Gastrocnemius medialis (tissue), 4 donors: ENCODE measurements around the gene PPP6R2. TPM values are rescaled to one million over a fixed set of nuclear protein-coding genes. Genes with fewer than 3 reads are reported as not detected.

ENCODE experiments used
- ATAC-seq, 2 donors: fragments of 150-250 bp; one replicate each; pipeline ENCODE4 v1.9.1; 2016
- DNase-seq, 2 donors: peaks; one replicate each; pipeline ENCODE4 v3.0.0-alpha.2; 2019
- H3K27ac ChIP-seq, 4 donors: fragments of 200-600 bp; sonication (generic); 1 replicate in 1 of 4; 2 replicates in 3 of 4; pipeline ENCODE4 v1.5.1; 2016 to 2018; ENCODE audit warnings: mild to moderate bottlenecking in 2 of 4, moderate library complexity in 1 of 4
- H3K27me3 ChIP-seq, 3 donors: fragments of 200-600 bp; sonication (generic) in 2 of 3; 1 replicate in 1 of 3; 2 replicates in 2 of 3; pipeline versions ENCODE4 v1.5.1 to v1.6.0; 2016 to 2019; ENCODE audit warnings: mild to moderate bottlenecking in 1 of 3, moderate library complexity in 1 of 3
- H3K36me3 ChIP-seq, 2 donors: fragments of 200-600 bp; sonication (generic) in 1 of 2; one replicate each; pipeline ENCODE4 v1.5.1; 2017 to 2018
- H3K4me1 ChIP-seq, 2 donors: fragments of 200-600 bp; sonication (generic) in 1 of 2; one replicate each; pipeline ENCODE4 v1.5.1; 2016 to 2017; ENCODE audit warnings: mild to moderate bottlenecking in 2 of 2
- H3K4me3 ChIP-seq, 4 donors: fragments of 200-600 bp; sonication (generic) in 3 of 4; 1 replicate in 1 of 4; 2 replicates in 3 of 4; pipeline ENCODE4 v1.5.1; 2016 to 2019; ENCODE audit warnings: mild to moderate bottlenecking in 2 of 4
- H3K9me3 ChIP-seq, 3 donors: fragments of 200-600 bp; sonication (generic) in 2 of 3; 1 replicate in 1 of 3; 2 replicates in 2 of 3; pipeline ENCODE4 v1.5.1; 2016 to 2019
- CTCF ChIP-seq, 5 experiments: fragments of 450-650 bp in 3 of 5; fragments of 200-600 bp in 2 of 5; sonication (generic) in 2 of 5; IDR thresholded peaks in 4 of 5; conservative IDR thresholded peaks in 1 of 5; 1 replicate in 4 of 5; 2 replicates in 1 of 5; pipeline ENCODE4 v1.5.1; 2016 to 2019; ENCODE audit warnings: antibody characterized with exemption in 5 of 5, mild to moderate bottlenecking in 3 of 5, moderate library complexity in 3 of 5
- POLR2A ChIP-seq, 2 donors: fragments of 450-650 bp; IDR thresholded peaks; one replicate each; pipeline ENCODE4 v1.6.1; 2017; ENCODE audit warnings: antibody characterized with exemption in 2 of 2, mild to moderate bottlenecking in 2 of 2, moderate library complexity in 2 of 2
- in situ Hi-C, 4 donors: fragments of 200-750 bp; cut with MboI; loops; one replicate each; pipeline versions ENCODE4 v1.15.0 to v1.8.0; 2017; ENCODE audit warnings: low sequenced_read_pairs in 4 of 4
- intact Hi-C: fragments of 100-400 bp; cut with DNase I; formaldehyde crosslinking; loops from one replicate; pipeline ENCODE4 v1.15.1; 2023; ENCODE audit warnings: low total_unique reads
- total RNA-seq, 4 donors: library from RNA; depleted of rRNA; stranded (reverse); fragments of >200 nt; gene quantifications; one replicate each; pipeline versions ENCODE4 v1.1.0 to v1.2.3, GENCODE V29; 2016

The PPP6R2 gene
- total RNA-seq, 4 donors from 2014 or later, result 55.7 to 96.2 (median 74.1) TPM

DNA sequence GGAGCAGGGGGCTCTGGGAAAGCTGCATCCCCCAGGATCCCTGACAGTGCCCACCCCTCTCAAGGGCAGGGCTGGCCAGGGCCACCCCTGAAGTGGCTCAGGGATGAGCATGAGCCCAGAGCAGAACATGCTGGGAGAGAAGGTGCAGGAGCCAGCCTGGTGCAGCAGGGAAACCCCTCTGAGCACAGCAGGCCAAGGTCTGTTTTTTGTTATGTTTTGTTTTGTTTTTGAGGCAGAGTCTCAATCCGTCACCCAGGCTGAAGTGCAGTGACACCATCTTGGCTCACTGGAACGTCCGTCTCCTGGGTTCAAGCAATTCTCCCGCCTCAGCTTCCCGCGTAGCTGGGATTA is 132.5 kb downstream of the PPP6R2 start:
- Histone ChIP-seq H3K27ac (peak overlapping the region; percentile 77 to 88 (median 86)), H3K27me3 (peaks cover 10 to 13% (median 12%) of the 10 kb centered on the region in 3 donors), H3K4me1 (peaks cover 37 to 40% of the 10 kb centered on the region in 2 donors), H3K4me3 (peak overlapping the region; percentile 66 to 95 (median 74)), H3K36me3 (no peaks in the 10 kb centered on the region), H3K9me3 (no peaks in the 10 kb centered on the region)
- in situ Hi-C loops, result no loop called here
- DNase-seq (no peak), ATAC-seq (peak in 1 of 2 donors; percentile 5)
- TF ChIP-seq CTCF (IDR thresholded peaks at IDR 0.05 in 4 of 5, conservative IDR thresholded peaks at IDR 0.05 in 1 of 5), result no peak
- no peak for TF ChIP-seq POLR2A (IDR thresholded peaks at IDR 0.05)
- intact Hi-C loops, result loop anchor here (1.0 kb wide), 1 partner anchor 32 kb away; the partner anchor contains the start of gene LMF2

GRCh38 chr22:50476868-50477267 is 133.7 kb downstream of the PPP6R2 start:
- Histone ChIP-seq H3K4me3 (no peak overlapping the region), H3K9me3 (no peaks in the 10 kb centered on the region), H3K27me3 (peaks cover 20 to 23% (median 22%) of the 10 kb centered on the region in 3 donors), H3K27ac (no peak overlapping the region), H3K36me3 (no peaks in the 10 kb centered on the region), H3K4me1 (peaks cover 25 to 27% of the 10 kb centered on the region in 2 donors)
- no peak for DNase-seq
- in situ Hi-C loops (no loop called here), intact Hi-C loops (no loop called here)
- TF ChIP-seq POLR2A (IDR thresholded peaks at IDR 0.05), result no peak
- TF ChIP-seq CTCF (IDR thresholded peaks at IDR 0.05 in 4 of 5, conservative IDR thresholded peaks at IDR 0.05 in 1 of 5), result no peak
- ATAC-seq, result no peak

GRCh38 chr22:50477923-50478322 is 134.8 kb downstream of the PPP6R2 start:
- H3K4me1 ChIP-seq, result peaks cover 14 to 17% of the 10 kb centered on the region in 2 donors
- DNase-seq, result no peak
- intact Hi-C loops (no loop called here), in situ Hi-C loops (no loop called here)
- H3K27ac ChIP-seq, result no peak overlapping the region
- no peak for ATAC-seq
- no peak for TF ChIP-seq CTCF (IDR thresholded peaks at IDR 0.05 in 4 of 5, conservative IDR thresholded peaks at IDR 0.05 in 1 of 5)
- TF ChIP-seq POLR2A (IDR thresholded peaks at IDR 0.05), result no peak
- H3K36me3 ChIP-seq, result no peaks in the 10 kb centered on the region
- H3K27me3 ChIP-seq, result peaks cover 31 to 34% (median 32%) of the 10 kb centered on the region in 3 donors
- no peaks in the 10 kb centered on the region for H3K9me3 ChIP-seq
- H3K4me3 ChIP-seq, result no peak overlapping the region

DNA sequence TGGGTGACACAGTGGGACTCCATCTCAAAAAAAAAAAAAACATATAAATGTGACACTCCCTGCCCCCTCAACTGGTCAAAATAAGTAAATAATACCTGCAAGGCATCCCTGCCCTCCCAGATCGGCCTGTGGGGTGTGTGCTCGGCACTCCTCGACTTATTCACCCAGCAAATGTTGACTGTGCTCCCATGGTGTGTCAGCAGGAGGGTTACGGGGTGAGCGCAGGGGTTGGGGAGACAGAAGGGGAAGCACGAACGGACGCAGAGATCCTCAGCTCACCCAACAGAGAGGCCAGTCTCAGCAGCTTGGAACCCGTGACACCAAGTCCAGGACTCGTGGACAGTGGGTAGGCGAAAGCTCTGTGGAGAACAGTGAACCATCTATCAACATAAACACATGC is 136.6 kb downstream of the PPP6R2 start:
- intact Hi-C loops (no loop called here), in situ Hi-C loops (no loop called here)
- H3K27ac ChIP-seq, result no peak overlapping the region
- peaks cover 38 to 45% (median 39%) of the 10 kb centered on the region in 3 donors for H3K27me3 ChIP-seq
- H3K36me3 ChIP-seq, result no peaks in the 10 kb centered on the region
- ATAC-seq (no peak), DNase-seq (no peak)
- H3K9me3 ChIP-seq, result no peaks in the 10 kb centered on the region
- peaks cover 3 to 5% of the 10 kb centered on the region in 2 donors for H3K4me1 ChIP-seq
- H3K4me3 ChIP-seq, result no peak overlapping the region
- TF ChIP-seq CTCF (IDR thresholded peaks at IDR 0.05 in 4 of 5, conservative IDR thresholded peaks at IDR 0.05 in 1 of 5) (no peak), POLR2A (IDR thresholded peaks at IDR 0.05) (no peak)

- H3K4me3 ChIP-seq, result peak overlapping the region in 3 of 4 donors; percentile 19 to 35 (median 31)
- in situ Hi-C loops, result no loop called here
- ATAC-seq, result no peak
- H3K36me3 ChIP-seq, result no peaks in the 10 kb centered on the region
- H3K27ac ChIP-seq, result no peak overlapping the region
- TF ChIP-seq CTCF (IDR thresholded peaks at IDR 0.05 in 4 of 5, conservative IDR thresholded peaks at IDR 0.05 in 1 of 5), result no peak
- no peaks in the 10 kb centered on the region for H3K4me1 ChIP-seq
- H3K9me3 ChIP-seq, result no peaks in the 10 kb centered on the region
- no peak for DNase-seq
- intact Hi-C loops, result no loop called here
- H3K27me3 ChIP-seq, result peaks cover 39 to 45% (median 44%) of the 10 kb centered on the region in 3 donors
Measured at GRCh38 chr22:50481045-50481439, 137.9 kb downstream of the PPP6R2 start.
